ENCODE results near the gene IL1RL1.
"Not testable (repeated sequence)": the region's sequence is repeated elsewhere in the genome, so short reads cannot be mapped to it uniquely, and the experiment has no call there.

The IL1RL1 gene

GRCh38 chr2:102294802-102295489 is 16.4 kb upstream of the IL1RL1 start:
- DNase-seq (ENCODE audit: low spot score), result peak; percentile 16

- no peak for DNase-seq (ENCODE audit: low spot score)
These were observed 15.8 kb upstream of the IL1RL1 start for GRCh38 chr2:102295566-102295965.

GRCh38 chr2:102296449-102296848 is 14.9 kb upstream of the IL1RL1 start:
- DNase-seq (ENCODE audit: low spot score), result no peak

- no peak for DNase-seq (ENCODE audit: low spot score)
These were observed 13.5 kb upstream of the IL1RL1 start for GRCh38 chr2:102297891-102298290.

- peak; percentile 17 for DNase-seq (ENCODE audit: low spot score)
These were observed 9.4 kb upstream of the IL1RL1 start for GRCh38 chr2:102301867-102302362.

- DNase-seq (ENCODE audit: low spot score), result no peak
These were observed 8.9 kb upstream of the IL1RL1 start for GRCh38 chr2:102302458-102302857.

GRCh38 chr2:102303589-102303988 is 7.8 kb upstream of the IL1RL1 start:
- no peak for DNase-seq (ENCODE audit: low spot score)

- DNase-seq (ENCODE audit: low spot score), result no peak
These were observed 7.1 kb upstream of the IL1RL1 start for GRCh38 chr2:102304268-102304667.

GRCh38 chr2:102304711-102305611 is 6.4 kb upstream of the IL1RL1 start:
- no peak for DNase-seq (ENCODE audit: low spot score)

GRCh38 chr2:102306125-102306524 is 5.2 kb upstream of the IL1RL1 start:
- no peak for DNase-seq (ENCODE audit: low spot score)

GRCh38 chr2:102313025-102313424 is 1.7 kb downstream of the IL1RL1 start:
- no peak for DNase-seq (ENCODE audit: low spot score)

- DNase-seq (ENCODE audit: low spot score), result no peak
These were observed 2.1 kb downstream of the IL1RL1 start for GRCh38 chr2:102313471-102313870.

- no peak for DNase-seq (ENCODE audit: low spot score)
These were observed 2.6 kb downstream of the IL1RL1 start for GRCh38 chr2:102313950-102314349.

GRCh38 chr2:102315921-102316320 is 4.6 kb downstream of the IL1RL1 start:
- DNase-seq (ENCODE audit: low spot score), result no peak

GRCh38 chr2:102317715-102318114 is 6.4 kb downstream of the IL1RL1 start:
- no peak for DNase-seq (ENCODE audit: low spot score)

GRCh38 chr2:102318437-102318836 is 7.1 kb downstream of the IL1RL1 start:
- DNase-seq (ENCODE audit: low spot score), result no peak

GRCh38 chr2:102321941-102322719 is 10.8 kb downstream of the IL1RL1 start:
- DNase-seq (ENCODE audit: low spot score), result no peak

GRCh38 chr2:102324914-102325313 is 13.6 kb downstream of the IL1RL1 start:
- DNase-seq (ENCODE audit: low spot score), result not testable (repeated sequence)

GRCh38 chr2:102331311-102331980 is 20.1 kb downstream of the IL1RL1 start:
- DNase-seq (ENCODE audit: low spot score), result no peak

GRCh38 chr2:102334486-102334885 is 23.1 kb downstream of the IL1RL1 start:
- DNase-seq (ENCODE audit: low spot score), result no peak

GRCh38 chr2:102335871-102336366 is 24.6 kb downstream of the IL1RL1 start:
- no peak for DNase-seq (ENCODE audit: low spot score)
